ENCODE measurements around the gene GDF10. TPM values are rescaled to one million over a fixed set of nuclear protein-coding genes. Genes with fewer than 3 reads are reported as not detected.

Gene GDF10
- total RNA-seq, 1 experiment from 2014 or later = not detected

DNA sequence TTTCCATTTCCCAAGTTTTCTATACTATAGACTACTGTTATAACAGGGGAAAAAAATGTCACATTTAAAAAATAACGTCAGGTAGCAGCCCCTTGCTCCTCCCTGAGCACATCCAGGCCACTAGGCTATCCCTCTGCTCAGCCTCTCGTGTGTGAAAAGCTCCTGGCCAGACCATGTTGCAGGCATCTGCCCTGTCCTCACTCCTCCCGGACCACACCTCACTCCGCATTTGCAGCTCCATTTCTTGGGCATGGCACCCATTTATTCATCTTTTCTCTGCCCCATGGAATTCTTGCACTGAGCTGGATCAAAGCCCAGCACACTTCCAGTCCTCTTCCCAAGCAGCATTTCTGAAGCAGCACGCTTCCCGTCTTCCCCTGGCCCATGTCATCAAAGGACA, 20.8 kb downstream of the GDF10 start:
- intact Hi-C loops (cut with micrococcal nuclease; ENCODE audit: unreplicated experiment) = no loop called here
- Mint-ChIP-seq H3K9me3 (ENCODE audit: low read depth, unreplicated experiment) (no peaks in the 10 kb centered on the region), H3K4me1 (ENCODE audit: low read depth, unreplicated experiment) (no peaks in the 10 kb centered on the region), H3K4me3 (ENCODE audit: low read depth, unreplicated experiment) (no peak overlapping the region), H3K27ac (ENCODE audit: unreplicated experiment) (no peak overlapping the region), H3K36me3 (ENCODE audit: insufficient read depth, unreplicated experiment) (no peaks in the 10 kb centered on the region), H3K27me3 (ENCODE audit: unreplicated experiment) (peaks cover 51% of the 10 kb centered on the region)
- DNase-seq = no peak
- TF ChIP-seq, protein P1, sequence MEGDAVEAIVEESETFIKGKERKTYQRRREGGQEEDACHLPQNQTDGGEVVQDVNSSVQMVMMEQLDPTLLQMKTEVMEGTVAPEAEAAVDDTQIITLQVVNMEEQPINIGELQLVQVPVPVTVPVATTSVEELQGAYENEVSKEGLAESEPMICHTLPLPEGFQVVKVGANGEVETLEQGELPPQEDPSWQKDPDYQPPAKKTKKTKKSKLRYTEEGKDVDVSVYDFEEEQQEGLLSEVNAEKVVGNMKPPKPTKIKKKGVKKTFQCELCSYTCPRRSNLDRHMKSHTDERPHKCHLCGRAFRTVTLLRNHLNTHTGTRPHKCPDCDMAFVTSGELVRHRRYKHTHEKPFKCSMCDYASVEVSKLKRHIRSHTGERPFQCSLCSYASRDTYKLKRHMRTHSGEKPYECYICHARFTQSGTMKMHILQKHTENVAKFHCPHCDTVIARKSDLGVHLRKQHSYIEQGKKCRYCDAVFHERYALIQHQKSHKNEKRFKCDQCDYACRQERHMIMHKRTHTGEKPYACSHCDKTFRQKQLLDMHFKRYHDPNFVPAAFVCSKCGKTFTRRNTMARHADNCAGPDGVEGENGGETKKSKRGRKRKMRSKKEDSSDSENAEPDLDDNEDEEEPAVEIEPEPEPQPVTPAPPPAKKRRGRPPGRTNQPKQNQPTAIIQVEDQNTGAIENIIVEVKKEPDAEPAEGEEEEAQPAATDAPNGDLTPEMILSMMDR (IDR thresholded peaks at IDR 0.05; ENCODE audit: unreplicated experiment) = no peak
- CTCF ChIA-PET = no interaction called here
- BruUV-seq (replicated peaks) = no TSS peak

GRCh38 chr10:47321521-47322195, 21.7 kb downstream of the GDF10 start:
- Mint-ChIP-seq H3K4me3 (ENCODE audit: low read depth, unreplicated experiment) (no peak overlapping the region), H3K27ac (ENCODE audit: unreplicated experiment) (no peak overlapping the region), H3K9me3 (ENCODE audit: low read depth, unreplicated experiment) (no peaks in the 10 kb centered on the region), H3K4me1 (ENCODE audit: low read depth, unreplicated experiment) (no peaks in the 10 kb centered on the region), H3K27me3 (ENCODE audit: unreplicated experiment) (peaks cover 48% of the 10 kb centered on the region), H3K36me3 (ENCODE audit: insufficient read depth, unreplicated experiment) (no peaks in the 10 kb centered on the region)
- intact Hi-C loops (cut with micrococcal nuclease; ENCODE audit: unreplicated experiment) = no loop called here
- BruUV-seq (replicated peaks) = no TSS peak
- CTCF ChIA-PET = no interaction called here
- TF ChIP-seq, protein P1 (IDR thresholded peaks at IDR 0.05; ENCODE audit: unreplicated experiment) = no peak
- DNase-seq = no peak

DNA sequence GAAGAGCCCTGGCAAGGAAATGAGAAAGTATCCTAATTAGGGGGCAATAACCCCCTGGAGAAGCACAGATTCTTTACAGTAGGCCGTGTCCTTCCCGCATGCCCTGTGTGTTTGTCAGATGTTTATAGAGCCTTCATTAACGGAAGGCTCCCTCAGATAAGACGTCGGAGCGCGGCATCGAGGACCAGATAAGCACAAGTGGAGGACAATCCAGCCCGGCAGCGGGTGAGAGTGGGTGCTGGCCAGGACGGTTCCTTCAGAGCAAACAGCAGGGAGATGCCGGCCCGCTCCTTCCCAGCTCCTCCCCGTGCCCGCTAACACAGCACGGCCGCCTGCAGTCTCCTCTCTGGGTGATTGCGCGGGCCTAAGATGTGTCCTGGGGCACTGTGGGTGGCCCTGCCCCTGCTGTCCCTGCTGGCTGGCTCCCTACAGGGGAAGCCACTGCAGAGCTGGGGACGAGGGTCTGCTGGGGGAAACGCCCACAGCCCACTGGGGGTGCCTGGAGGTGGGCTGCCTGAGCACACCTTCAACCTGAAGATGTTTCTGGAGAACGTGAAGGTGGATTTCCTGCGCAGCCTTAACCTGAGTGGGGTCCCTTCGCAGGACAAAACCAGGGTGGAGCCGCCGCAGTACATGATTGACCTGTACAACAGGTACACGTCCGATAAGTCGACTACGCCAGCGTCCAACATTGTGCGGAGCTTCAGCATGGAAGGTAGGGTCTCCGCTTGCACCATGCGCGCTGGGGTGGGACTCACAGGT, 22.5 kb downstream of the GDF10 start, which contains the start of gene GDF2:
Gene GDF2 (plus strand): TSS at position 155 of the 762 bp plus-strand sequence. CDS start 215 bp downstream, at position 370.
- Mint-ChIP-seq H3K4me3 (ENCODE audit: low read depth, unreplicated experiment) (no peak within 1 kb of the TSS), H3K4me1 (ENCODE audit: low read depth, unreplicated experiment) (no peaks in the 10 kb centered on the region), H3K9me3 (ENCODE audit: low read depth, unreplicated experiment) (no peaks in the 10 kb centered on the region), H3K27ac (ENCODE audit: unreplicated experiment) (no peak within 1 kb of the TSS), H3K36me3 (ENCODE audit: insufficient read depth, unreplicated experiment) (no peaks in the 10 kb centered on the region), H3K27me3 (ENCODE audit: unreplicated experiment) (peaks cover 39% of the 10 kb centered on the region)
- TF ChIP-seq, protein P1 (IDR thresholded peaks at IDR 0.05; ENCODE audit: unreplicated experiment) = no peak
- BruUV-seq (replicated peaks) = no TSS peak
- CTCF ChIA-PET = interaction anchor here (0.9 kb wide), 1 partner anchor 10 kb away, joined by 3 read pairs; no protein-coding TSS in a partner anchor
- intact Hi-C loops (cut with micrococcal nuclease; ENCODE audit: unreplicated experiment) = no loop called here
- DNase-seq = no peak

- no peak for DNase-seq
- Mint-ChIP-seq H3K9me3 (ENCODE audit: low read depth, unreplicated experiment) (no peaks in the 10 kb centered on the region), H3K4me3 (ENCODE audit: low read depth, unreplicated experiment) (no peak overlapping the region), H3K27me3 (ENCODE audit: unreplicated experiment) (peaks cover 36% of the 10 kb centered on the region), H3K27ac (ENCODE audit: unreplicated experiment) (no peak overlapping the region), H3K36me3 (ENCODE audit: insufficient read depth, unreplicated experiment) (no peaks in the 10 kb centered on the region), H3K4me1 (ENCODE audit: low read depth, unreplicated experiment) (no peaks in the 10 kb centered on the region)
- TF ChIP-seq, protein P1 (IDR thresholded peaks at IDR 0.05; ENCODE audit: unreplicated experiment) = no peak
- CTCF ChIA-PET = interaction anchor here (0.9 kb wide), 1 partner anchor 11 kb away, joined by 3 read pairs; no protein-coding TSS in a partner anchor
- BruUV-seq (replicated peaks) = no TSS peak
- intact Hi-C loops (cut with micrococcal nuclease; ENCODE audit: unreplicated experiment) = no loop called here
Measured at GRCh38 chr10:47323087-47323486, 23.1 kb downstream of the GDF10 start.

Data from Calu3 (cell line).